ENCODE data around the gene OR51A4. TPM values are rescaled to one million over a fixed set of nuclear protein-coding genes. Genes with fewer than 3 reads are reported as not detected.
"Not testable (repeated sequence)": the region's sequence is repeated elsewhere in the genome, so short reads cannot be mapped to it uniquely, and the experiment has no call there.

The OR51A4 gene
- total RNA-seq, 1 donor = not detected

DNA sequence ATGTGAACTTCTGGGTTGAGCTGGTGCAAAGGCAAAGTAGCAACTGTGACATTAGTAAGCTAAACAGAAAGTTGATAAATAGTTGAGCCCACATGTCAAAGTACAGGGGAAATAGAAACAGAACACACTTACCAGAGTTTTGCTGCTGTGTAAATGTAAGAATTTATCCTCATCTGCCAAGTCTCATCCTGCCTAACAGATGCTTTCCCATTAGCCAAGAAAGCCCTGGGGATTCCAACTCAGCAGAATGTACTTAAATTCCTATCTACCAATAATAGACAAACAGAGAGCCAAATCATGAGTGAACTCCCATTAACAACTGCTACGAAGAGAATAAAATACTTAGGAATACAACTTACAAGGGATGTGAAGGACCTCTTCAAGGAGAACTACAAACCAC is 15.4 kb upstream of the OR51A4 start:
- TF ChIP-seq, protein P1, sequence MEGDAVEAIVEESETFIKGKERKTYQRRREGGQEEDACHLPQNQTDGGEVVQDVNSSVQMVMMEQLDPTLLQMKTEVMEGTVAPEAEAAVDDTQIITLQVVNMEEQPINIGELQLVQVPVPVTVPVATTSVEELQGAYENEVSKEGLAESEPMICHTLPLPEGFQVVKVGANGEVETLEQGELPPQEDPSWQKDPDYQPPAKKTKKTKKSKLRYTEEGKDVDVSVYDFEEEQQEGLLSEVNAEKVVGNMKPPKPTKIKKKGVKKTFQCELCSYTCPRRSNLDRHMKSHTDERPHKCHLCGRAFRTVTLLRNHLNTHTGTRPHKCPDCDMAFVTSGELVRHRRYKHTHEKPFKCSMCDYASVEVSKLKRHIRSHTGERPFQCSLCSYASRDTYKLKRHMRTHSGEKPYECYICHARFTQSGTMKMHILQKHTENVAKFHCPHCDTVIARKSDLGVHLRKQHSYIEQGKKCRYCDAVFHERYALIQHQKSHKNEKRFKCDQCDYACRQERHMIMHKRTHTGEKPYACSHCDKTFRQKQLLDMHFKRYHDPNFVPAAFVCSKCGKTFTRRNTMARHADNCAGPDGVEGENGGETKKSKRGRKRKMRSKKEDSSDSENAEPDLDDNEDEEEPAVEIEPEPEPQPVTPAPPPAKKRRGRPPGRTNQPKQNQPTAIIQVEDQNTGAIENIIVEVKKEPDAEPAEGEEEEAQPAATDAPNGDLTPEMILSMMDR (IDR thresholded peaks at IDR 0.05; ENCODE audit: insufficient read depth, low read depth, low read length) = no peak
- DNase-seq (ENCODE audit: low read depth) = no peak
- H3K4me3 ChIP-seq (ENCODE audit: low read depth, low read length) = no peak overlapping the region

- no peak overlapping the region for H3K4me3 ChIP-seq (ENCODE audit: low read depth, low read length)
- no peak for DNase-seq (ENCODE audit: low read depth)
- TF ChIP-seq, protein P1 (IDR thresholded peaks at IDR 0.05; ENCODE audit: insufficient read depth, low read depth, low read length) = no peak
Observed at GRCh38 chr11:4960877-4961276, 13.5 kb upstream of the OR51A4 start.

DNA sequence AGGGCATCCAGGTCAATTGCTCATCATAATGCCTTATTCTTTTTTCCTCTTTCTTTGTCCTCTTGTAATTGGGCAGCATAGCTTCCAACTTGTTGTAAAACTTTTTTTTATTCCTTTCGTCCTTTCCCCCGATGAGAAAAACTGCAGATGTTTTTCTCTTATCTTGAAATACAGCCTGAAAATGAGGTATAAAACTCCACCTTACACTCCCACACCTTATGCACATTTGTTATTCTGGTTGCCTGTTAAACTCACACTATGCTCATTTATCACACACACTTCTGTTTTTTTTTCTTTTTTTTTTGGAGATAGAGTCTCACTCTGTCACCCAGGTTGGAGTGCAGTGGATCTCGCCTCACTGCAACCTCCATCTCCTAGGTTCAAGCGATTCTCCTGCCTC is 10.0 kb upstream of the OR51A4 start:
- DNase-seq (ENCODE audit: low read depth) = no peak
- no peak overlapping the region for H3K4me3 ChIP-seq (ENCODE audit: low read depth, low read length)
- TF ChIP-seq, protein P1 (IDR thresholded peaks at IDR 0.05; ENCODE audit: insufficient read depth, low read depth, low read length) = no peak

- H3K4me3 ChIP-seq (ENCODE audit: low read depth, low read length); DNase-seq (ENCODE audit: low read depth): not testable (repeated sequence)
Observed at GRCh38 chr11:4955613-4956012, 8.2 kb upstream of the OR51A4 start, which contains the start of gene OR51A2. TSS of gene OR51A2 (minus strand) at chr11:4955713. CDS start at chr11:4955713, 0 bp downstream.

DNA sequence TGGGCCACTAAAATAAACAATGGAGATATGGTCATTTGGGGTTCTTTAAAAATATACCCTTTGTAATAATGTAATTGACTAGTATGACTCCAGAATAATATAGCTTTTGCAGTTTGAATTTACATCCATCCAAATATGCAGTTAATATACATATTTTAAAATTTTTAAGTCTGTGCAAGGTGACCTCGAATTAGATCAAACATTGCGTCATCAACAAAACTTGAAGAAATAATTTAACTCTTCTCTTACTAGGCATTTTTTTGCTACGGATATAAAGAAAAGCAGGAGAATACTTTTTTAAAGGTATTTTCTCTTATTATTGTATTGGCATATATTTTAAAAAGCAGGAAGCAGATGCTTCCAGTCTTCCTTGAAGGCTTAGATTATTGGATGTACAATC is 10.7 kb downstream of the OR51A4 start:
- DNase-seq (ENCODE audit: low read depth) = no peak
- TF ChIP-seq, protein P1 (IDR thresholded peaks at IDR 0.05; ENCODE audit: insufficient read depth, low read depth, low read length) = no peak
- H3K4me3 ChIP-seq (ENCODE audit: low read depth, low read length) = no peak overlapping the region

DNA sequence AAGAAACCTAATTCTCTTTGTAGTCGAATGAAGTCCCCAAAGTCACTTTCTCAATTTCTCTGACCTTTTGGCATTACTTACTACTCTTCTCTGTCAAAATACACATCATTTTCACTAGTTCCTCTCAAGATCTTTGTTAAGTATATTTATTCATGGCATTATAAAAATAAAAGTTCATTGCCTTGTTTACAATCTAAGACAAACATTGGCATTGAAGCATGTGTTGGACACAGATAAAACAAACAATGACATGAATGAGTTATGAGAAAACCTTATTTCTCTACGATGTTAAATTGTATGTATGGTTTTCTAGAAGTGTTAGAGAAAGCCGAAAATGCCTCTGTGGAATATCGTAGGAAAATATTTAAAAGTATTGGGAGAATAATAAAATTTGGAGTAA is 14.7 kb downstream of the OR51A4 start:
- DNase-seq (ENCODE audit: low read depth) = no peak

DNA sequence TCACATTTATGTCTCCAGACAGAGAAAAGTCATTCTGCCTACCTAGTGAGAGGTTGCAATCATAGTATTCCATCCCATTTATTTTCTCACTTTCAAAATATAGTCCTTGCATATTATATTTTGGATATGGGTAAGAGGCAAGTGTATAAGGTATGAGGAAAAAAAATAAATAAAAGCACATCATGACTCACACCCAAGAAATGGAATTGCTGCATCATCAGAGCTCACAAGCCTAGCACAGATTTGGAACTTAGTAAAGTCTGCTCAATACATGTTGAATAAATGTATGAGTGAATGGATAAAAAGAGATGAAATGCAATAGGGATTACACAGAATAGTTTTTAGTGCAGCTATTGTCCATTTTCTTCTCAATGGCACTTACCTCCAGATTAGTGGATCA is 20.8 kb downstream of the OR51A4 start:
- H3K4me3 ChIP-seq (ENCODE audit: low read depth, low read length) = no peak overlapping the region
- TF ChIP-seq, protein P1 (IDR thresholded peaks at IDR 0.05; ENCODE audit: insufficient read depth, low read depth, low read length) = no peak
- DNase-seq (ENCODE audit: low read depth) = no peak

More for the DNA sequence above, 14.7 kb downstream of the OR51A4 start:
- no peak overlapping the region for H3K4me3 ChIP-seq (ENCODE audit: low read depth, low read length)
- TF ChIP-seq, protein P1 (IDR thresholded peaks at IDR 0.05; ENCODE audit: insufficient read depth, low read depth, low read length) = no peak
